HG03571 (cell line): ENCODE results near the gene TRIM33.
"Not testable (repeated sequence)": the region's sequence is repeated elsewhere in the genome, so short reads cannot be mapped to it uniquely, and the experiment has no call there.

ENCODE experiments used
- ATAC-seq: cut with Tn5 transposase; IDR thresholded peaks from one replicate; pipeline ENCODE4 v1.9.1; 2021; ENCODE audit not compliant: unreplicated experiment

Gene TRIM33

GRCh38 chr1:114510274-114511031 is 550 bp downstream of the TRIM33 start:
- peak; percentile 64 for ATAC-seq

DNA sequence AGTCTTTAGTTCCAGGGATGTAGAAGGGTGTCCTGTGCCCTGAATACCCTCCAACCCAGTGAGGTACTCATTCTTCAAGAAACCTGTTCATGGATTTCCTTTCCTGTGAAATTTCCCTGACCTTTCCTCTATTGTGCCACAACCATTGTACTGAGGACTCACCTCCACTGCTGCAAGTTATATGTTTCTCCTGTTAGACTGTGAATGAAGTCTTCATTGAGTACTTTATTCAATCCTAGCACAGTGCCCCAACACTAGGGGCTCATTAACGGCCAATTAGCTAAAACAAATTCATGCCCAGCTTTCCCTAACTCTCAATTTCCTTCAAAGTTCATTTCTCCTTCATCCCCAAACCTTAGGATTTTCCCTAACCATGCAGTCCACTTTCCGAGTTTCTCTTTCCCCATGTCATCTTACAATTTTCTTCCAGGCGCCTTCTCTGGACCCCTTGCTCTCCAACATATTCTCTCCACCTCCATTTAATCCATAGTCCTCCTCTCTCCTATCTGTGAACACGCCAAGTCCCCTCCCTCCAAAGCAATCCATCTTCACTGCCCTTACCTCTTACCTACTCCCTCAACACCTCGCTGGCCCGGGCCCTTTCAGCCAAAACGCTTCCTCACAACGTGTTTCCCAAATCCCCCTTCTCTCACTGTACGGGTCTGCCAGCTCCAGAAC is 1.3 kb downstream of the TRIM33 start:
- ATAC-seq: no peak

- ATAC-seq: no peak
These were observed 2.6 kb downstream of the TRIM33 start for GRCh38 chr1:114508386-114508898.

GRCh38 chr1:114507513-114507912 is 3.5 kb downstream of the TRIM33 start:
- no peak for ATAC-seq

DNA sequence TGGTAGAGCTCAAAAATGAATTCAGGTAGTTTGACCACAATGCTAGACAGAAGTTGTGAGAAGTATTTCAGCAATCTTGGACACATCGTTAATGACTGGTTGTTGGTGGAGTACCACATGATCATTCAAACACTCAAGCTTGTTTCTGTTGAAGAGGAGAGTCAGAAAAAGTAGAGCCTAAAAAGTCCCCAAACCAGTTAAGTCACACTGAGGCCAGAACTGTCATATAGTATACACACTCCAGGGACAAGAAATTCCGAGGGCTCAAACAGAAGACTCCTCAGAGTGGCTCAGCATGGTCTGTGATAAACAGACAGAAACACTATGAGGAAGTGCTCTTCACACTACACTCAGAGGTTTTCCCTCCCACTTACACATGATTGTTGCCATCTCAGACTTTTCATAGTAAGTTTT is 5.8 kb downstream of the TRIM33 start:
- no peak for ATAC-seq

- no peak for ATAC-seq
These were observed 7.0 kb downstream of the TRIM33 start for GRCh38 chr1:114503916-114504422.

DNA sequence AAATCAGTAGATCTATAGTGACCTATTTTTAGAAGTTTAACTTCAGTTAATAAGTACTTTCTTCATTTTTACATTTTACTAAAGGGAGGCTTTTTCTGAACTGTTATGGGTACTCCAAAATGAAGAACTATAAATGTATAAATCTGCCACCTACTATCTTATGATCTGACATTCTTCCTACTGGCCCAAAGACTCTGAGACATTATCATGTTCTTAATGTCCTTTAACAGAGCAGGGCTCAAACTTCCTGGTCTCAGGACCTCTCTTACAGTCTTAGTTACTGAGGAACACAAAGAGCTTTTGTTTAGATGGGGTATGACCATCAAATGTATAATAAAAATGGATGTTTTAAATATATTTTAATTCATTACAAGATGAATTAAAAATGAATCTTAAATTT is 8.9 kb downstream of the TRIM33 start:
- ATAC-seq: no peak

- no peak for ATAC-seq
These were observed 11.5 kb downstream of the TRIM33 start for GRCh38 chr1:114499478-114499877.

DNA sequence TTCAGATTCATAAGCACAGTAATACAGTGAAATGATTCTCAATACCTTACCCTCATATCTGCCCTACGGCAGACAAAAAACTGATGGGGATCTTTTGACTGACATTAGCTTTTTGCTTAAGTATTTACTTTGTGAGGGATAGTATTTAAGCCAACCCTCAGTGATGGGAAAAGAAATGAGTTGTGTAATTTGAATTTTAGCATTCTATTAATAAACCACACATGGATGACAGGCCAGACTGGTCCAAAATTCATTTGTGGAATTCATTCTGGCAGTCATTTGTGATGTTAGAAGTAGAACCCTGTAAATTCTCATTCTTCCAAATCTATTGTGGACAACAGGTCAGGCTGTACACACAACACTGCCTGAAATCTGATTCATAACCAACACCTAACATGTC is 14.9 kb downstream of the TRIM33 start:
- no peak for ATAC-seq

DNA sequence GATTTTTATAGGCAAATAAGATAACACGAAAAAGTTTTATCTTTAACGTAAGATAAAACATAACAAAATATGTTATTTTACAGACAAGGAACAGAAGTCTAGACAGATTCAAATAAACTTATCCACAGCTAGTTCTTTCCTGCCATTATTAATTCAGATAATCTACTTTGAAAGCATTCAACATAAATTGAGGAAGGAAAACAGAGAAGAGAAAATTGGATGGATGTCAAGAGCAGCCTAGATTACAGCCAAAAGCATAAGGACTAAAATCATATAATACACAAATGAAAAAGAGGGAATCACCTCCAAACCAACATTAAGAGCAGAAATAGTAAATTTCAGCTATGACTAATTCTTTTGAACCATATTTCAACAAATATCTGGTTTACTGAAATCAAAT is 15.5 kb downstream of the TRIM33 start:
- no peak for ATAC-seq

DNA sequence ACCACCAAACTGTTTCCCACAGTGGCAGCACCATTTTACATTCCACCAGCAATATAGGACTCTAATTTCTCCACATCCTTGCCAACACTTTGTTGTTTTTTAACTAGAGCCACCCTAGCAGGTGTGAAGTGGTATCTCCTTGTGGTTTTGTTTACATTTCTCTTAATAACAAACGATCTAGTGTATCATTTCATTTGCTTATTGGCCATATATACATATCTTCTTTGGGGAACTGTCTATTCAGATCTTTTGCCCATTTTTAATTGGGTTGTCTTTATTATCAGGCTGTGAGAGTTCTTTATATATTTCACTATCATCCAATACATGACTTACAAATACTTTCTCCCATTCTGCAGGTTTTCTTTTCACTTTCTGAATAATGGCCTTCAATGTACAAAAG is 18.0 kb downstream of the TRIM33 start:
- no peak for ATAC-seq

DNA sequence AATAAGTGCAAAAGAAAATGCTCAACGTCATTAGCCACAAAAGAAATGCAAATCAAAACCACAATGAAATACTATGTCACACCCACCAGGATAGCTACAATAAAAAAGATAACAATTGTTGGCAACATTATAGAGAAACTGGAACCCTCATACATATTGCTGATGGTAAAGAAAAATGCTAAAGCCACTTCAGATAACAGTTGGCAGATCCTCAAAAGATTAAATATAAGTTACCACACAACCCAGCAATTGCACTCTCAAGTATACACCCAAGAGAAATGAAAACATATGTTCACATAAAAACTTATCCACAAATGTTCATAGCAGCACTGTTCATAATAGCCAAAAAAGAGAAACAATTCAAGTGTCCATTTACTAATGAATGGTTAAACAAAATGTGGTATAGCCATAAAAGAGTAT is 20.7 kb downstream of the TRIM33 start:
- no peak for ATAC-seq

DNA sequence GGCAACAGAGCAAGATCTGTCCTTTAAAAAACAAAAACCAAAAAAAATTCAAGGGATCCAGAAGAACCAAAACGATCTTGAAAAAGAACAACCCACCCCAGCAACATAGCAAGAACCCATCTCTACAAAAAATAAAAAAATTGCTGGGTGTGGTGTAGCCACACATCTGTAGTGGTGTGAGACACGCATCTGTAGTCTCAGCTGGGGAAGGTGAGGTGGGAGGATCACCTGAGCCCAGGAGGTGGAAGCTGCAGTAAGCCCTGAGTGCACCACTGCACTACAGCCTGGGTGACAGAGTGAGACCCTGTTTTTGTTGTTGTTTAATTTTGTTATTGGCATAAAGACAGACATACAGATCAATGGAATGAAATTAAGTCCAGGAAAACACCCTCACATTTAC is 22.3 kb downstream of the TRIM33 start:
- ATAC-seq: no peak

GRCh38 chr1:114485286-114485685 is 25.7 kb downstream of the TRIM33 start:
- no peak for ATAC-seq

DNA sequence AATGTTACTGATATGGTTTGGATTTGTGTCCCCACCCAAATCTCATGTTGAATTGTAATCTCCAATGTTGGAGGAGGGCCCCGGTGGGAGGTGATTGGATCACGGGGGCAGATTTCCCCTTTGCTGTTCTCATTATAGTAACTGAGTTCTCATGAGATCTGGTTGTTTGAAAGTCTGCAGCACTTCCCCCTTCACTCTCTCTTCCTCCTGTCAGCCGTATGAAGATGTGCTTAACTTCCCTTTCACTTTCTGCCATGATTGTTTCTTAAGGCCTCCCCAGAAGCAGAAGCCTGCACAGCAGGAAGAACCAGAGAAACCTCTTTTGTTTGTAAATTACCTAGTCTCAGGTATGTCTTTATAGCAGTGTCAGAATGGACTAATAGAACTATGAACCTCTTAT is 28.4 kb downstream of the TRIM33 start:
- no peak for ATAC-seq

DNA sequence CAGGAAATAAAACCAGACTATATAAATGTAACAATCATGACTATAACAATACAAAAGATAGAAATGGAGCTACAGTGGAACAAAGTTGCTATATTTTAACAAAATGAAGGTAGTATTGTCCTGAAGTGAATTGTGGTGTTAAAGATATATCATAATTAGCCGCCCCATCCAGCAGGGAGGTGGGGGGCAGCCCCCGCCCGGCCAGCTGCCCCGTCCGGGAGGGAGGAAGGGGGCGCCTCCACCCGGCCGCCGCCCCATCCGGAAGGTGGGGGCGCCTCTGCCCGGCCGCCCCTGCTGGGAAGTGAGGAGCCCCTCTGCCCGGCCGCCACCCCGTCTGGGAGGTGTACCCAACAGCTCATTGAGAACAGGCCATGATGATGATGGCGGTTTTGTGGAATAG is 31.4 kb downstream of the TRIM33 start:
- not testable (repeated sequence) for ATAC-seq

- ATAC-seq: no peak
These were observed 31.9 kb downstream of the TRIM33 start for GRCh38 chr1:114479134-114479533.

- ATAC-seq: no peak
These were observed 37.2 kb downstream of the TRIM33 start for GRCh38 chr1:114473796-114474195.

- ATAC-seq: no peak
These were observed 38.6 kb downstream of the TRIM33 start for GRCh38 chr1:114472408-114472807.

- no peak for ATAC-seq
These were observed 40.3 kb downstream of the TRIM33 start for GRCh38 chr1:114470681-114471080.

GRCh38 chr1:114468710-114469468 is 42.1 kb downstream of the TRIM33 start:
- no peak for ATAC-seq
